HEK293 (cell line): ENCODE measurements around the gene TRUB2.

Experiments
- CTCF ChIA-PET: fragments of 350-600 bp; formaldehyde crosslinking; extraction: SDS; loops from one replicate; lab custom pipeline; 2021; ENCODE audit warnings: antibody characterized with exemption; lab: Yijun Ruan, JAX
- POLR2A ChIA-PET: fragments of 300-600 bp; formaldehyde crosslinking; extraction: SDS; loops from one replicate; lab custom pipeline; 2020; ENCODE audit warnings: antibody characterized with exemption, inconsistent platforms; lab: Yijun Ruan, JAX
- H3K27ac ChIP-seq: fragments of 200-500 bp; sonication (Bioruptor generic); 2 replicates; pipeline ENCODE4 v1.5.1; 2014; ENCODE audit warnings: low read depth, low read length, control low read depth, inconsistent platforms; ENCODE audit errors: extremely low read depth
- H3K36me3 ChIP-seq, 2 experiments: fragments of 200-500 bp in 1 of 2; sonication (Bioruptor generic) in 1 of 2; 1 replicate in 1 of 2; 2 replicates in 1 of 2; pipeline ENCODE4 v1.5.1; 2014 to 2017; ENCODE audit warnings: inconsistent platforms in 2 of 2, low read length in 2 of 2; ENCODE audit not compliant: control insufficient read depth in 2 of 2, insufficient read depth in 1 of 2
- H3K4me1 ChIP-seq: fragments of 200-500 bp; sonication (Bioruptor generic); 2 replicates; pipeline ENCODE4 v1.5.1; 2014; ENCODE audit warnings: mild to moderate bottlenecking, low read length, inconsistent platforms; ENCODE audit not compliant: control insufficient read depth, insufficient read depth
- H3K4me3 ChIP-seq: 2 replicates; pipeline ENCODE4 v1.5.1; 2011; ENCODE audit warnings: low read depth, mild to moderate bottlenecking, control low read depth, low read length, moderate library complexity
- H3K9me3 ChIP-seq: fragments of 200-500 bp; sonication (Bioruptor generic); 2 replicates; pipeline ENCODE4 v1.5.1; 2014; ENCODE audit warnings: low read depth, low read length, inconsistent platforms; ENCODE audit not compliant: control insufficient read depth, insufficient read depth
- INSM2 ChIP-seq: fragments of 450-650 bp; formaldehyde crosslinking; IDR thresholded peaks from 2 replicates; pipeline ENCODE4 v1.5.1; 2016; ENCODE audit warnings: missing biosample characterization, missing genetic modification characterization
- PRDM2 ChIP-seq: fragments of 450-650 bp; formaldehyde crosslinking; IDR thresholded peaks from 2 replicates; pipeline ENCODE4 v1.5.1; 2016; ENCODE audit warnings: missing biosample characterization, missing genetic modification characterization, borderline replicate concordance
- SCRT1 ChIP-seq: fragments of 450-650 bp; formaldehyde crosslinking; IDR thresholded peaks from 2 replicates; pipeline ENCODE4 v1.5.1; 2016; ENCODE audit warnings: missing biosample characterization, missing genetic modification characterization, borderline replicate concordance
- ZBTB10 ChIP-seq: fragments of 450-650 bp; formaldehyde crosslinking; IDR thresholded peaks from 2 replicates; pipeline ENCODE4 v1.5.1; 2016; ENCODE audit warnings: missing biosample characterization, missing genetic modification characterization
- ZNF114 ChIP-seq: fragments of 450-650 bp; formaldehyde crosslinking; IDR thresholded peaks from 2 replicates; pipeline ENCODE4 v1.5.0; 2017; ENCODE audit warnings: missing biosample characterization, missing genetic modification characterization
- ZNF174 ChIP-seq: fragments of 450-650 bp; formaldehyde crosslinking; IDR thresholded peaks from 2 replicates; pipeline ENCODE4 v1.5.0; 2017; ENCODE audit warnings: missing biosample characterization, mild to moderate bottlenecking, missing genetic modification characterization
- ZNF341 ChIP-seq: fragments of 450-650 bp; formaldehyde crosslinking; IDR thresholded peaks from 2 replicates; pipeline ENCODE4; 2016; ENCODE audit warnings: low read depth, missing biosample characterization, missing genetic modification characterization
- ZNF366 ChIP-seq: fragments of 450-650 bp; formaldehyde crosslinking; conservative IDR thresholded peaks from 2 replicates; pipeline ENCODE4 v1.5.1; 2016; ENCODE audit warnings: missing biosample characterization, missing genetic modification characterization
- ZNF426 ChIP-seq: fragments of 450-650 bp; formaldehyde crosslinking; IDR thresholded peaks from 2 replicates; pipeline ENCODE4 v1.5.1; 2017; ENCODE audit warnings: missing biosample characterization, missing genetic modification characterization, mild to moderate bottlenecking, inconsistent platforms, moderate library complexity
- ZNF488 ChIP-seq: fragments of 450-650 bp; formaldehyde crosslinking; IDR thresholded peaks from 2 replicates; pipeline ENCODE4 v1.5.1; 2016; ENCODE audit warnings: missing biosample characterization, missing genetic modification characterization
- ZNF610 ChIP-seq: fragments of 450-650 bp; formaldehyde crosslinking; IDR thresholded peaks from 2 replicates; pipeline ENCODE4 v1.5.1; 2016; ENCODE audit warnings: missing biosample characterization, missing genetic modification characterization, borderline replicate concordance
- ZNF624 ChIP-seq: fragments of 450-650 bp; formaldehyde crosslinking; IDR thresholded peaks from 2 replicates; pipeline ENCODE4 v1.5.1; 2017; ENCODE audit warnings: missing biosample characterization, missing genetic modification characterization

Gene TRUB2

GRCh38 chr9:128262687-128263086 is 59.6 kb downstream of the TRUB2 start (continued):
- TF ChIP-seq ZNF366 (tag by site-specific recombination) (no peak), ZNF114 (no peak), ZNF624 (tag by site-specific recombination) (no peak), SCRT1 (tag by site-specific recombination) (no peak), ZNF610 (tag by site-specific recombination) (no peak), ZNF341 (no peak)

GRCh38 chr9:128260340-128260739 is 61.9 kb downstream of the TRUB2 start:
- H3K9me3 ChIP-seq = no peaks in the 10 kb centered on the region
- no peak for TF ChIP-seq ZNF426
- TF ChIP-seq ZBTB10 (tag by site-specific recombination) = no peak
- TF ChIP-seq, all 188 proteins: peak for 0
- Histone ChIP-seq H3K4me3 (no peak overlapping the region), H3K36me3 (peaks cover 0 to 75% of the 10 kb centered on the region in 2 experiments; a peak in 2 of 3 replicates), H3K4me1 (no peaks in the 10 kb centered on the region), H3K27ac (no peak overlapping the region)
- ChIA-PET CTCF (no interaction called here), POLR2A (interaction anchor here (1.7 to 2.3 kb wide), 2 partner anchors 10 to 16 kb away, joined by 5 to 8 read pairs; partner anchors contain the start of genes GOLGA2 and SWI5)

- Histone ChIP-seq H3K27ac (no peak overlapping the region), H3K9me3 (no peaks in the 10 kb centered on the region), H3K4me1 (no peaks in the 10 kb centered on the region), H3K4me3 (no peak overlapping the region), H3K36me3 (peaks cover 0 to 66% of the 10 kb centered on the region in 2 experiments; a peak in 2 of 3 replicates)
- ChIA-PET CTCF (interaction anchor here (1.2 kb wide), 2 partner anchors 9 to 23 kb away, joined by 3 read pairs; no protein-coding TSS in a partner anchor), POLR2A (interaction anchor here (1.7 to 2.3 kb wide), 2 partner anchors 9 to 17 kb away, joined by 5 to 8 read pairs; partner anchors contain the start of genes GOLGA2 and SWI5)
- TF ChIP-seq ZNF488 (tag by site-specific recombination) = no peak
- no peak for TF ChIP-seq ZNF174 (tag by site-specific recombination)
- TF ChIP-seq INSM2 (tag by site-specific recombination) = no peak
- TF ChIP-seq PRDM2 = no peak
These were observed 63.1 kb downstream of the TRUB2 start for GRCh38 chr9:128259156-128259555.
